PC-3 (cell line): ENCODE data around the gene MAPK12. TPM values are rescaled to one million over a fixed set of nuclear protein-coding genes. Genes with fewer than 3 reads are reported as not detected.

Experiments
- ATAC-seq: fragments of 200-7000 bp; cut with Tn5 transposase; 2 replicates; pipeline ENCODE4 v1.9.1; 2020; ENCODE audit warnings: mild to moderate bottlenecking, moderate library complexity
- BruUV-seq: library from RNA; stranded (reverse); fragments of 400-500 nt; replicated peaks from 2 replicates; lab custom pipeline; 2021; lab: Mats Ljungman, UMichigan
- CTCF ChIA-PET: fragments of 300-600 bp; sonication (Branson Sonifier 250); formaldehyde crosslinking; loops from one replicate; lab custom pipeline; 2022; ENCODE audit warnings: antibody characterized with exemption; lab: Charles Lee
- POLR2A ChIA-PET: fragments of 300-600 bp; sonication (Branson Sonifier 250); formaldehyde crosslinking; loops from one replicate; lab custom pipeline; 2022; ENCODE audit warnings: antibody characterized with exemption; ENCODE audit not compliant: unreplicated experiment; lab: Charles Lee
- DNase-seq: peaks from one replicate; pipeline ENCODE4 v3.0.0-alpha.2; 2015
- H2AFZ ChIP-seq: fragments of 300-600 bp; sonication (generic); 2 replicates; pipeline ENCODE4 v1.6.0; 2016; ENCODE audit warnings: antibody characterized with exemption, low read length
- H3F3A ChIP-seq: fragments of 300-600 bp; sonication (generic); one replicate; pipeline ENCODE4 v1.6.0; 2017; ENCODE audit warnings: antibody characterized with exemption, low read length, control low read depth, mild to moderate bottlenecking; ENCODE audit not compliant: unreplicated experiment
- H3K27ac ChIP-seq: fragments of 300-600 bp; sonication (generic); 2 replicates; pipeline ENCODE4 v1.5.1; 2016; ENCODE audit warnings: mild to moderate bottlenecking, low read length
- H3K27me3 ChIP-seq: fragments of 300-600 bp; sonication (generic); 2 replicates; pipeline ENCODE4 v1.6.1; 2016; ENCODE audit warnings: low read length, mixed read lengths
- H3K36me3 ChIP-seq: fragments of 300-600 bp; sonication (generic); 2 replicates; pipeline ENCODE4 v1.6.1; 2016; ENCODE audit warnings: low read depth, mixed run types, low read length, mixed read lengths
- H3K4me1 ChIP-seq: fragments of 300-600 bp; sonication (generic); 2 replicates; pipeline ENCODE4 v1.5.1; 2016; ENCODE audit warnings: low read length; ENCODE audit not compliant: insufficient read depth
- H3K4me2 ChIP-seq: fragments of 300-600 bp; sonication (generic); 2 replicates; pipeline ENCODE4 v1.6.0; 2016; ENCODE audit warnings: low read length
- H3K4me3 ChIP-seq: fragments of 300-600 bp; sonication (generic); 2 replicates; pipeline ENCODE4 v1.5.1; 2016; ENCODE audit warnings: mild to moderate bottlenecking, low read length, mixed read lengths
- H3K79me2 ChIP-seq: fragments of 300-600 bp; sonication (generic); 2 replicates; pipeline ENCODE4 v1.6.1; 2017; ENCODE audit warnings: low read length, mixed read lengths
- H3K9ac ChIP-seq: fragments of 300-600 bp; sonication (generic); 2 replicates; pipeline ENCODE4 v1.6.0; 2016; ENCODE audit warnings: mild to moderate bottlenecking, low read length
- H3K9me2 ChIP-seq: fragments of 300-600 bp; sonication (generic); replicated peaks from 2 replicates; pipeline ENCODE4 v1.6.1; 2016; ENCODE audit warnings: mixed run types, low read length, mixed read lengths
- H3K9me3 ChIP-seq: fragments of 300-600 bp; sonication (generic); 2 replicates; pipeline ENCODE4 v1.6.1; 2016; ENCODE audit warnings: low read length, mixed read lengths
- H4K20me1 ChIP-seq: fragments of 300-600 bp; sonication (generic); 2 replicates; pipeline ENCODE4 v1.6.1; 2016; ENCODE audit warnings: low read length, mixed read lengths
- EZH2 ChIP-seq: fragments of 300-600 bp; sonication (generic); IDR thresholded peaks from one replicate; pipeline ENCODE4 v1.6.1; 2017; ENCODE audit warnings: antibody characterized with exemption, mild to moderate bottlenecking, low read length; ENCODE audit not compliant: unreplicated experiment
- EZH2phosphoT487 ChIP-seq: fragments of 300-600 bp; sonication (generic); IDR thresholded peaks from 2 replicates; pipeline ENCODE4 v1.6.1; 2018; ENCODE audit warnings: mild to moderate bottlenecking, antibody characterized with exemption, low read length, borderline replicate concordance
- intact Hi-C: fragments of 100-400 bp; cut with micrococcal nuclease; formaldehyde crosslinking; loops from 2 replicates; pipeline ENCODE4 v1.9.0; 2023
- total RNA-seq: library from RNA; depleted of rRNA; stranded (reverse); fragments of >200 nt; gene quantifications from 2 replicates; pipeline ENCODE4 v1.2.3, GENCODE V29; 2014
- TF ChIP-seq, protein P1 (sequence below): fragments of 300-600 bp; sonication (generic); conservative IDR thresholded peaks from 2 replicates; pipeline ENCODE4 v1.5.1; 2017; ENCODE audit warnings: antibody characterized with exemption, low read depth, mild to moderate bottlenecking, low read length

MAPK12 gene
- total RNA-seq, 1 experiment from 2014 or later, result 22.4 TPM

DNA sequence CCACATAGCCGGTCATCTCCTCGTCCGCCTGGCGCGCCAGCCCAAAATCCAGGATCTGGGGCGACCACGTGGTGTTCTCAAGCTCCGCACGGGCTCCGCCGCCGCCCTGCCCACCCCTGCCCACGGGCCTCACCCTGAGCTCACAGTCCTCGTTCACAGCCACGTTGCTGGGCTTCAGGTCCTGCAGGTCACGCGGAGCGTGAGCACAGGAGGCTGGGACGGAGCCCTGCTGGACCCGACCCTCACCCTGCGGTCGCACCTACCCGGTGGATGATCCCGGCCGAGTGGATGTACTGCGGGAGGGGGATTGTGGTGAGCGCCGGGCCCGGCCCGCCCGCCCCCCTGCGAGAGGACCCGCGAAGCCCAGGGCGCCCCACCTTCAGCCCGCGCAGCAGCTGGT, 5.5 kb upstream of the MAPK12 start:
- ChIA-PET POLR2A (no interaction called here), CTCF (no interaction called here)
- no peaks in the 10 kb centered on the region for H3K36me3 ChIP-seq
- H4K20me1 ChIP-seq, result no peaks in the 10 kb centered on the region
- H3K9me2 ChIP-seq, result no peaks in the 10 kb centered on the region
- no peak overlapping the region for H3K27ac ChIP-seq
- H3K9me3 ChIP-seq, result no peaks in the 10 kb centered on the region
- no peaks in the 10 kb centered on the region for H3F3A ChIP-seq
- H3K79me2 ChIP-seq, result no peaks in the 10 kb centered on the region
- ATAC-seq (no peak), DNase-seq (no peak)
- no peak overlapping the region for H2AFZ ChIP-seq
- H3K4me3 ChIP-seq, result no peak overlapping the region
- TF ChIP-seq, protein P1, sequence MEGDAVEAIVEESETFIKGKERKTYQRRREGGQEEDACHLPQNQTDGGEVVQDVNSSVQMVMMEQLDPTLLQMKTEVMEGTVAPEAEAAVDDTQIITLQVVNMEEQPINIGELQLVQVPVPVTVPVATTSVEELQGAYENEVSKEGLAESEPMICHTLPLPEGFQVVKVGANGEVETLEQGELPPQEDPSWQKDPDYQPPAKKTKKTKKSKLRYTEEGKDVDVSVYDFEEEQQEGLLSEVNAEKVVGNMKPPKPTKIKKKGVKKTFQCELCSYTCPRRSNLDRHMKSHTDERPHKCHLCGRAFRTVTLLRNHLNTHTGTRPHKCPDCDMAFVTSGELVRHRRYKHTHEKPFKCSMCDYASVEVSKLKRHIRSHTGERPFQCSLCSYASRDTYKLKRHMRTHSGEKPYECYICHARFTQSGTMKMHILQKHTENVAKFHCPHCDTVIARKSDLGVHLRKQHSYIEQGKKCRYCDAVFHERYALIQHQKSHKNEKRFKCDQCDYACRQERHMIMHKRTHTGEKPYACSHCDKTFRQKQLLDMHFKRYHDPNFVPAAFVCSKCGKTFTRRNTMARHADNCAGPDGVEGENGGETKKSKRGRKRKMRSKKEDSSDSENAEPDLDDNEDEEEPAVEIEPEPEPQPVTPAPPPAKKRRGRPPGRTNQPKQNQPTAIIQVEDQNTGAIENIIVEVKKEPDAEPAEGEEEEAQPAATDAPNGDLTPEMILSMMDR, result no peak
- TF ChIP-seq EZH2phosphoT487, result no peak
- no peak for TF ChIP-seq EZH2
- intact Hi-C loops, result no loop called here
- no peaks in the 10 kb centered on the region for H3K27me3 ChIP-seq
- BruUV-seq, result no TSS peak
- H3K4me2 ChIP-seq, result no peak overlapping the region
- H3K4me1 ChIP-seq, result peaks cover 22% of the 10 kb centered on the region
- H3K9ac ChIP-seq, result no peak overlapping the region

GRCh38 chr22:50264946-50265669, 3.6 kb upstream of the MAPK12 start:
- no peaks in the 10 kb centered on the region for H4K20me1 ChIP-seq
- TF ChIP-seq, protein P1, result no peak
- no peak for TF ChIP-seq EZH2phosphoT487
- no peak for TF ChIP-seq EZH2
- no peaks in the 10 kb centered on the region for H3K9me3 ChIP-seq
- H3K36me3 ChIP-seq, result no peaks in the 10 kb centered on the region
- CTCF ChIA-PET, result no interaction called here
- POLR2A ChIA-PET, result no interaction called here
- peaks cover 8% of the 10 kb centered on the region for H3K79me2 ChIP-seq
- H3K4me2 ChIP-seq, result no peak overlapping the region
- no peak overlapping the region for H3K9ac ChIP-seq
- no peak for DNase-seq
- no TSS peak for BruUV-seq
- H3K4me1 ChIP-seq, result peaks cover 10% of the 10 kb centered on the region
- no peaks in the 10 kb centered on the region for H3K27me3 ChIP-seq
- no peak overlapping the region for H3K27ac ChIP-seq
- no peak overlapping the region for H3K4me3 ChIP-seq
- H3K9me2 ChIP-seq, result no peaks in the 10 kb centered on the region
- no peak for ATAC-seq
- H3F3A ChIP-seq, result no peaks in the 10 kb centered on the region
- H2AFZ ChIP-seq, result no peak overlapping the region
- intact Hi-C loops, result no loop called here

GRCh38 chr22:50264104-50264745, 2.7 kb upstream of the MAPK12 start:
- Histone ChIP-seq H3K9me3 (no peaks in the 10 kb centered on the region), H3K27ac (no peak overlapping the region), H3K79me2 (peaks cover 10% of the 10 kb centered on the region), H3K4me3 (no peak overlapping the region), H3K9me2 (no peaks in the 10 kb centered on the region), H4K20me1 (no peaks in the 10 kb centered on the region), H3K4me2 (no peak overlapping the region), H3K9ac (no peak overlapping the region), H3K4me1 (peaks cover 10% of the 10 kb centered on the region), H3F3A (no peaks in the 10 kb centered on the region), H3K36me3 (no peaks in the 10 kb centered on the region), H3K27me3 (no peaks in the 10 kb centered on the region), H2AFZ (no peak overlapping the region)
- ATAC-seq (no peak), DNase-seq (no peak)
- TF ChIP-seq, protein P1, result no peak
- TF ChIP-seq EZH2phosphoT487, result no peak
- no peak for TF ChIP-seq EZH2
- intact Hi-C loops, result no loop called here
- ChIA-PET CTCF (no interaction called here), POLR2A (no interaction called here)
- BruUV-seq, result no TSS peak
